Skeletal muscle tissue (tissue), 4 donors: ENCODE measurements around the gene TAF4. TPM values are rescaled to one million over a fixed set of nuclear protein-coding genes. Genes with fewer than 3 reads are reported as not detected.

ENCODE experiments used
- H3K27ac ChIP-seq: one replicate; pipeline ENCODE4 v1.7.0; 2013; ENCODE audit warnings: mild to moderate bottlenecking, low read depth, low read length, inconsistent platforms
- H3K27me3 ChIP-seq, 3 donors: one replicate each; pipeline ENCODE4 v1.7.0; 2013; ENCODE audit warnings: low read length in 3 of 3; ENCODE audit not compliant: control insufficient read depth in 3 of 3, insufficient read depth in 3 of 3
- H3K36me3 ChIP-seq, 3 donors: one replicate each; pipeline ENCODE4 v1.7.0; 2013; ENCODE audit warnings: low read length in 3 of 3; ENCODE audit not compliant: control insufficient read depth in 3 of 3, insufficient read depth in 3 of 3
- H3K4me1 ChIP-seq, 3 donors: one replicate each; pipeline ENCODE4 v1.7.0; 2013; ENCODE audit warnings: low read length in 3 of 3, mild to moderate bottlenecking in 3 of 3; ENCODE audit not compliant: control insufficient read depth in 3 of 3, insufficient read depth in 3 of 3
- H3K4me3 ChIP-seq, 3 donors: one replicate each; pipeline ENCODE4 v1.7.0; 2013; ENCODE audit warnings: low read length in 3 of 3
- H3K9ac ChIP-seq, 3 donors: one replicate each; pipeline ENCODE4 v1.7.0; 2013; ENCODE audit warnings: low read length in 3 of 3, mild to moderate bottlenecking in 3 of 3, moderate library complexity in 2 of 3, low read depth in 1 of 3
- H3K9me3 ChIP-seq, 3 donors: one replicate each; pipeline ENCODE4 v1.7.0; 2013; ENCODE audit warnings: low read length in 3 of 3; ENCODE audit not compliant: control insufficient read depth in 3 of 3
- total RNA-seq: library from RNA; depleted of rRNA; stranded (reverse); fragments of >200 nt; gene quantifications from one replicate; pipeline ENCODE4 v1.2.3, GENCODE V29; 2014
- donor health status: Osteomylitis.

Gene TAF4
- total RNA-seq, 1 donor from 2014 or later = 4.2 TPM

DNA sequence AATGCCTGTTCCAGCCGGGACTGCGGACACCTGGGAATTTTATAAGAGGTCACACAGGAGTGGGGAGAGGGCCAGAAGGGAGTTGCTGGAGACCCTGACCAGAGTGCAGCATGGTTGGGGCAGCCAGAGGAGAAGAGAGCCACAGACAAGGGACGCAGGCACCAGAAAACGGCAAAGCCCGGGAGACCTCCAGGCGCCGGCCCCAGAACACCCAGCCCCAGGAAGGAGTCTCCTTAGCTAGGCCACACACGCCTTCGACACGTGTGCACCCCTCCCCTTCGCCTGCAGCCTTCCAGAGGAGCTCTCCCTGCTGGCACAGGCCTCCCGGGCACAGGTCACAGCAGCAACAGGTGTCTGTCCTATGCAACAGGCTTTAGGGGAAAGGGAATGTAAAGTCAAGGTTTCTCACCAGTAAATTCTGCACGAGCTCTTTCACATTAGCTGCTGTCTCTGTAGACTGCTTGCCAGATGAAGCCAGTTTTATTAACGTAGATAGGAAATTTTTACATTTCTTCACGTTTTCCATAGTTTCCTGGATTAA lies 57.0 kb downstream of the TAF4 start:
- H3K27ac ChIP-seq = no peak overlapping the region
- H3K9ac ChIP-seq = no peak overlapping the region
- H3K4me1 ChIP-seq = no peaks in the 10 kb centered on the region
- H3K9me3 ChIP-seq = no peaks in the 10 kb centered on the region
- no peaks in the 10 kb centered on the region for H3K27me3 ChIP-seq
- H3K36me3 ChIP-seq = peaks cover 64 to 79% (median 74%) of the 10 kb centered on the region in 3 donors
- H3K4me3 ChIP-seq = no peak overlapping the region

DNA sequence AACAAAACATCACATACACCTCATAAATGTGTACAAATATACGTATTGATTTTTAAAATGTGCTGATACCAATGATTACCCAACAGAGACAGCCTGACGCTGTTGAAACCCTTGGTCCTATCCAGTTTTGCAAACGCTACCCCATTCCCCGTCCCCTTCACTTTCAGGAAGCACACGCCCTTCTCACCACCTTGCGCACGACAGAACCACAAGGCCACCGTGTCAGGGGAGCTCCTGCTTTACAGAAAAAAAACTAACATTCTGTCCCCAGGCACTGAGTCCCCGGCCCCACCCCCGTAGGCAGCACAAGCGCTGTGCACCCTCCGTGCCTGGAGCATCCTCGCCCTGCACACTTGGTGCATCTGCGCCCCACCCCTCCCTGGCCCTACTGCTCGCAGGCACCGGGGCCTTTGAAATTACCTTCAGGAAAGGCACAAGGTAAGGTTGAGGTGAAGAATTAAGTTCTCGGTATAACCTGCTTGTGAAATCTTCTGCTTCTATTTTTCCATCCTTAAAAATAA lies 58.5 kb downstream of the TAF4 start:
- Histone ChIP-seq H3K27me3 (no peaks in the 10 kb centered on the region), H3K4me1 (no peaks in the 10 kb centered on the region), H3K36me3 (peaks cover 68 to 79% (median 76%) of the 10 kb centered on the region in 3 donors), H3K4me3 (no peak overlapping the region), H3K27ac (no peak overlapping the region), H3K9me3 (no peaks in the 10 kb centered on the region), H3K9ac (no peak overlapping the region)

DNA sequence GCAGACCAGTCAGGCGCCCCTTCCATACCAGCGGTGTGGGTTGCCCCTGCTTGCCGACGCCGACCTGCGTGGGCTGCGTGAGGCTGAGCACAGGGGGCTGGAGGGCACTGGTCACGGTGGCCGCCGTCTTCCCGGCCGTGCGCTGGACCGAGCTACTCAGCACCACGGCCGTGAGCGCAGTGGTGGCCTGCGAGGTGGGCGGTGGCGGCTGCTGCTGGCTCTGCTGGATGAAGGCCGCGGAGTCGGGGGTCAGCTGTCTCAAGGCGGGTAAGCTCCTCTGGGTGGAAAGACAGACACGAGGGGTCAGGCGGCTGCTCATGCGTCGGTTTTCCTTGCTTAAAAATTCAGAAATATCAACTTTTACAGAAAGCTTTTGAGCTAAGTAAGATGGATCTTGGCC lies 59.2 kb downstream of the TAF4 start:
- Histone ChIP-seq H3K27me3 (no peaks in the 10 kb centered on the region), H3K9ac (no peak overlapping the region), H3K4me1 (no peaks in the 10 kb centered on the region), H3K36me3 (peaks cover 68 to 79% (median 76%) of the 10 kb centered on the region in 3 donors), H3K4me3 (no peak overlapping the region), H3K9me3 (no peaks in the 10 kb centered on the region), H3K27ac (no peak overlapping the region)

DNA sequence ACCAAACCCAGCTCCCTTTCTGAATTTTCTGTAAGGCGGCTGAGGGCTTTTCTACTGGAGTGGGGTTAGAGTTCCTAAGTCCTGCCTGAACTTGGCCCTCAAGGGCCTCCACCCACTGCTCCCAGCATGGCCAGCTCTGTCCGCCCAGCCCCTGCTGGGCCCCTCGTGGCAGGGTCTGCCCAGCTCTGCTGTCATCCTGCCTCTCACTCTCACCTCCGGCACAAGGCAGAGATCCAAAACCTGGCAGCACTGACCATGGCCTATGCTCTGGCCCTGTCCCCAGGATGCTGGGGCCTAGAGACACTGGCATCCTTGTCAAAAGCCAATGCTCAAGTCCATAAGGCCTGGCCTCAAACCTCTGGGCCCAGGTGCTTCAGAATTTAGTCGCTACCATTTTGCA lies 61.1 kb downstream of the TAF4 start:
- no peak overlapping the region for H3K9ac ChIP-seq
- no peak overlapping the region for H3K27ac ChIP-seq
- no peaks in the 10 kb centered on the region for H3K4me1 ChIP-seq
- peaks cover 83 to 90% (median 87%) of the 10 kb centered on the region in 3 donors for H3K36me3 ChIP-seq
- H3K4me3 ChIP-seq = no peak overlapping the region
- H3K9me3 ChIP-seq = no peaks in the 10 kb centered on the region
- H3K27me3 ChIP-seq = no peaks in the 10 kb centered on the region

DNA sequence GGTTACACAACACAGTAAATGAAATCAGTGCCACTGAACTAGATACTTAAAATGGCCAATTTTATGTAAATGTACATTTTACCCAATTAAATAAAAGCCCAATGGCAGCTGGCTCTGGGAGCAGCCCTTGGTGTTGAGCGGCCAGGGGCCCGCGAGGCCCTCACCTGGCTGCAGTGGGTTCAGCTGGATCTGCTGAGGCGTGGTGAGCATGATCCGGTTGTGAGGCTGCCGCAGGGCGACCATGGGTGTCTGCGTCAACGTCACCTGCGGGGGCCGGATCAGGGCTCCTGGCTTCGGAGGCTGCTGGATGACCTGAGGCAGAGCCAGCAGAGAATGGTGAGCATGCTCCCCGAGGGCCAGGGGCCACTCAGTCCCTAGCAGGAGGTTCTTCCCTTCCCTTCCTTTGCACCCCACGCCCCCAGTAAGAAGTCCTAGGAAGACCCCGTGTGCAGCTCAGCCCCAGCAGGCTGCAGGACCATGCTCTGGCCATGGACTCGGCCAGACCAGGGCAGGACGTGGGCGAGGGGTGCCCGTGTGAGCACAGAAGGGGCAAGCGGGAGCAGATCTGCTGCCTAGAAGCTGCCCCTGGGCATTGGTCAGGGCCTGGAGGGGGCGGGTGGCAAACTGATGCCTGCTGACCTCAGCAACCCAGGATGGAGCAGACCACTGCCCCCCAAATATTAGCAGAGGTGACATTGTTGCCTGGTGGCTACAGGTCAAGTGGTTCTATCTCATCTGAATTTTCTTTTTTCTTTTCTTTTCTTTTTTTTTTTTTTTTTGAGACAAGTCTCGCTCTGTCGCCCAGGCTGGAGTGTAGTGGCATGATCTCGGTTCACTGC lies 61.9 kb downstream of the TAF4 start:
- no peaks in the 10 kb centered on the region for H3K27me3 ChIP-seq
- no peaks in the 10 kb centered on the region for H3K4me1 ChIP-seq
- H3K4me3 ChIP-seq = no peak overlapping the region
- H3K9me3 ChIP-seq = no peaks in the 10 kb centered on the region
- no peak overlapping the region for H3K9ac ChIP-seq
- H3K27ac ChIP-seq = no peak overlapping the region
- peaks cover 84 to 91% (median 87%) of the 10 kb centered on the region in 3 donors for H3K36me3 ChIP-seq

DNA sequence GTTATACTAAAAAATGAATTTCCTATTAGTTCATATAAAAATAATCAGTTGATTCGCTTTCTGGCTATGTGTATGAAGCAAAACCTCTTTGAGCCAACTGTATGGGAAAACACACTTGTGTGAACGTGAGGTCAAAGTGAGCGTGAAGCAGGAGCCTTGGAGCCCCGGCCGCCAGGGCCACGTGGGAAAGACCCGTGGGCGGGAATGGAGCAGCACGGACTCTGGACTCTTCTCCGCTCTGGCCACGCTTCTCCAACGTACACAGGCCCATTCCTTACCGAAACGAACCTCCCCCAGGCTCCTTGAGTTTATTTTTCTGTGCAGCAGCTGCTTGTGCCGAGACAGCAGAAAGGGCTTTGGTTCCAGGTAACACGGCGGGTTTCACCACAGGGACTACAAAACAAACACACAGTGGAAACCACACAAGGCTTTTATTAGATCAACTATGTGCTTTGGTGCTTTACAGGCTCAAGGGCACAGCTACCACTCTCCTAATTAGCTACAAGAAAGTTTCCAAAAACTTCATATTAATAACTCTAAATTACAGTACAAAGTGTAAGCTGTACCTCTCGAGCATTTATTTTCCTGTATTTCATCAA lies 62.7 kb downstream of the TAF4 start:
- Histone ChIP-seq H3K36me3 (peaks cover 84 to 93% (median 88%) of the 10 kb centered on the region in 3 donors), H3K4me1 (no peaks in the 10 kb centered on the region)

DNA sequence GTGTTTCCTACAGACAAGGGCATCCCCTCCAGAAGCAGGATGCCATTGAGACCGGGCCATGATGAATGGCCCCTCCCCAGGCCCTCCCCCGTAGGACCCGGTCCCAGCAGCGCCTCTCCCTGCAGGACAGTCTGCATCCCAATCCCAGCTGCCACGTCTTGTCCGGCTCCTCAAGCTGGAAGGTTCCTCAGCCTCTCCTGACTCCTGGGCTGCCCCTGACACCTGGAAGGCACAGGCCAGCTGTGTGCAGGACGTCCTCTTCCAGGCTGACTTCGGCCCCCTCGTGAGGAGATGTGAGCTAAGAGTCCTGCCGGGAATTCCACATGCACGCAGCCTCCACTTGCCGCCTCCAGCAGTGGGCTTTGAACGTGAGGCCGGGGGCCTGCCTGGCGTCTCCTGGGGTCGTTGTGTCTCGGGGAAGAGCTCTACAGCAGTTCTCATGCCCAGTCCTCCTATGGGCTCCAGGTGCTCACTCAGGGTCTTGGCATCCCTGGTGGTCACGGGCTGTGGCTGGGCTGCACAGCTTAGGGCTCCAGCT lies 64.4 kb downstream of the TAF4 start:
- no peaks in the 10 kb centered on the region for H3K27me3 ChIP-seq
- H3K36me3 ChIP-seq = peaks cover 80 to 89% (median 83%) of the 10 kb centered on the region in 3 donors
- no peaks in the 10 kb centered on the region for H3K4me1 ChIP-seq
- H3K9me3 ChIP-seq = no peaks in the 10 kb centered on the region
- H3K4me3 ChIP-seq = no peak overlapping the region
- H3K27ac ChIP-seq = no peak overlapping the region
- H3K9ac ChIP-seq = no peak overlapping the region

More for the DNA sequence above, 62.7 kb downstream of the TAF4 start:
- no peak overlapping the region for H3K9ac ChIP-seq
- H3K27ac ChIP-seq = no peak overlapping the region
- no peaks in the 10 kb centered on the region for H3K27me3 ChIP-seq
- no peaks in the 10 kb centered on the region for H3K9me3 ChIP-seq
- no peak overlapping the region for H3K4me3 ChIP-seq

DNA sequence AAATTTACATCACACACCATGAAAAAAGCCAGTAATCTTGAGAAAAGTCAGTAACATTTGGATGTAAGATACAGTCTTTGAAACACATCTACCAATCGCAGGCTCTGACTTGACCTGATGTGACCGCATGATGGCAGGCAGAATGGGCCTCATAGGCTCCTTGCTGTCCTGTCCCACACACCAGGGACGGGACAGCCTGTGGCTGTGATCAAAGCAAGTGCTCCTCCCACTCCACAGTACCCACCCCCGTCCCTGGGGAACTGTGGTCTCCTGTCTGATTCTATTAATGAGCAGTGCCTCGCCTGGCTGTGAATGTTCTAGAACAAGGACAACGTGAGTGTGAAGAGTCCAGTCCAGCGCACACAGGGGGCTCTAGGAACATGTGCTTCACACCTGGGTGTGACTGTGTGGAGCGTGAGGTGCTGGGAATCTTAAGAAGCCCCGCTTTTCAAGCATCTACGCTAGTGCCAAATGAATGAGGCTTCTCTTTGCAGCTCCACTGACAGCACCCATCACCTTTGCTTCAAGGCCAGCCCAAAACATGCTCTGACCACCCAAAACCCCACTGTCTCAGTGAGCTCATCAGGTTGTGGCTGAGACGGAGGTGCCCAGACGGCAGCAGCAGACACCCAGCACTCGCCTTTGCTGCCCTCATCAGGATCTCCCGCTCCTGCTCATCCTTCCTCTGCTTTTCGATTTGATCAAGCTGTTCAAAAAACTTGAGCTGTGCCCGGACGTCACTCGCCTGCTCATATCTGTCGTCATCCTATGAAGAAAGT lies 67.1 kb downstream of the TAF4 start:
- Histone ChIP-seq H3K9me3 (no peaks in the 10 kb centered on the region), H3K9ac (no peak overlapping the region), H3K27ac (no peak overlapping the region), H3K4me1 (no peaks in the 10 kb centered on the region), H3K27me3 (no peaks in the 10 kb centered on the region), H3K36me3 (peaks cover 67 to 80% (median 77%) of the 10 kb centered on the region in 3 donors), H3K4me3 (no peak overlapping the region)

DNA sequence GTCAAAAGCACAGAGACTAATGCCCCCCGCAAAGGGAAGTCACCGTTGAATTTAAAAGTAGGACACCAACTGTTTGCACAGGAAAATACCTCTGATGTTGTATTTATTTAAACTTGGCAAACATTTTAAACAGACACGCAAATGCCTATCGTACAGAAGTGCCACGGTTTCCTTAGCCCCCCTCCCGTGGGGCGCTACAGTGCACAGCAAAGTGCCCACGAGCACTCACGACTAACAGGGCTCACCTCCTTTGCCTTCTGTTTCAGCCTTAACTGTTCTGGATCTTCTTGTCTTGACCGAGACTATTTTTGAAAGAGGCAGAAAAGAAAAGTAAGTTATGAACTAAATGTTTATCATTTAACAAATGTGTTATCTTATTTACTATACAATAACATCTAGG lies 67.8 kb downstream of the TAF4 start:
- peaks cover 69 to 82% (median 78%) of the 10 kb centered on the region in 3 donors for H3K36me3 ChIP-seq
- H3K9ac ChIP-seq = no peak overlapping the region
- no peaks in the 10 kb centered on the region for H3K27me3 ChIP-seq
- no peak overlapping the region for H3K27ac ChIP-seq
- H3K4me3 ChIP-seq = no peak overlapping the region
- H3K4me1 ChIP-seq = no peaks in the 10 kb centered on the region
- H3K9me3 ChIP-seq = no peaks in the 10 kb centered on the region
